Endothelial cell of umbilical vein (primary cell): ENCODE data around the gene WDFY2.

Experiments used
- CTCF ChIP-seq, 2 donors: IDR thresholded peaks; 1 replicate in 1 of 2; 2 replicates in 1 of 2; pipeline ENCODE4 v1.5.1; 2011; ENCODE audit warnings: low read length in 2 of 2, mild to moderate bottlenecking in 2 of 2, moderate library complexity in 2 of 2, control low read depth in 1 of 2, inconsistent platforms in 1 of 2, low read depth in 1 of 2; ENCODE audit not compliant: insufficient read depth in 1 of 2; ENCODE audit errors: extremely low read depth in 1 of 2
- EZH2 ChIP-seq: IDR thresholded peaks from 2 replicates; pipeline ENCODE4 v1.6.1; 2012; ENCODE audit warnings: borderline replicate concordance, low read depth, mild to moderate bottlenecking, moderate library complexity, low read length, inconsistent platforms; ENCODE audit not compliant: severe bottlenecking
- POLR2AphosphoS5 ChIP-seq: IDR thresholded peaks from 2 replicates; pipeline ENCODE4 v1.6.1; 2012; ENCODE audit warnings: low read depth, mild to moderate bottlenecking, control low read depth, low read length, moderate library complexity; ENCODE audit not compliant: insufficient read depth
- TF ChIP-seq, protein P1 (sequence below): IDR thresholded peaks from 2 replicates; pipeline ENCODE4 v1.6.1; 2011; ENCODE audit not compliant: insufficient read depth, insufficient read length

- no peak for TF ChIP-seq CTCF (IDR thresholded peaks at IDR 0.05; ENCODE audit: extremely low read depth in 1 of 2, insufficient read depth in 1 of 2, low read depth in 1 of 2, low read length in 2 of 2)
- TF ChIP-seq, protein P1, sequence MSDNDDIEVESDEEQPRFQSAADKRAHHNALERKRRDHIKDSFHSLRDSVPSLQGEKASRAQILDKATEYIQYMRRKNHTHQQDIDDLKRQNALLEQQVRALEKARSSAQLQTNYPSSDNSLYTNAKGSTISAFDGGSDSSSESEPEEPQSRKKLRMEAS = no peak
- TF ChIP-seq EZH2 = no peak
- no peak for TF ChIP-seq POLR2AphosphoS5
Measured at GRCh38 chr13:51815848-51816247, 231.6 kb downstream of the WDFY2 start.
